Ascending aorta (tissue), 2 donors: ENCODE data around the gene MAML3. TPM values are rescaled to one million over a fixed set of nuclear protein-coding genes. Genes with fewer than 3 reads are reported as not detected.

Experiments
- DNase-seq, 2 donors: peaks; one replicate each; pipeline ENCODE4 v3.0.0-alpha.2; 2019; ENCODE audit warnings: low spot score in 2 of 2
- H3K27ac ChIP-seq, 2 donors: fragments of 200-600 bp; sonication (generic); one replicate each; pipeline ENCODE4 v1.5.1; 2016 to 2017; ENCODE audit warnings: mild to moderate bottlenecking in 1 of 2
- H3K27me3 ChIP-seq: fragments of 200-600 bp; sonication (generic); one replicate; pipeline ENCODE4 v1.5.1; 2017
- H3K36me3 ChIP-seq, 2 donors: fragments of 200-600 bp; sonication (generic); one replicate each; pipeline ENCODE4 v1.5.1; 2016
- H3K4me1 ChIP-seq, 2 donors: fragments of 200-600 bp; sonication (generic); one replicate each; pipeline ENCODE4 v1.5.1; 2016 to 2017; ENCODE audit warnings: mild to moderate bottlenecking in 1 of 2
- H3K4me3 ChIP-seq, 2 donors: fragments of 200-600 bp; sonication (generic); one replicate each; pipeline ENCODE4 v1.5.1; 2016 to 2017; ENCODE audit warnings: mild to moderate bottlenecking in 1 of 2
- H3K9me3 ChIP-seq, 2 donors: fragments of 200-600 bp; sonication (generic); one replicate each; pipeline ENCODE4 v1.5.1; 2016
- CTCF ChIP-seq, 3 experiments: fragments of 200-600 bp in 2 of 3; fragments of 450-650 bp in 1 of 3; sonication (generic) in 2 of 3; IDR thresholded peaks; one replicate each; pipeline ENCODE4 v1.5.1; 2016 to 2019; ENCODE audit warnings: antibody characterized with exemption in 3 of 3, mild to moderate bottlenecking in 1 of 3, moderate library complexity in 1 of 3
- intact Hi-C: fragments of 100-400 bp; cut with DNase I; formaldehyde crosslinking; loops from one replicate; pipeline ENCODE4 v1.15.1; 2023
- total RNA-seq: library from RNA; depleted of rRNA; stranded (reverse); fragments of >200 nt; gene quantifications from one replicate; pipeline ENCODE4 v1.1.0, GENCODE V29; 2016

Gene MAML3
- total RNA-seq, 1 donor from 2014 or later = 4.7 TPM

GRCh38 chr4:140168474-140168873, 14.5 kb upstream of the MAML3 start:
- no peak for TF ChIP-seq CTCF (IDR thresholded peaks at IDR 0.05)
- Histone ChIP-seq H3K4me1 (peaks cover 0 to 1% of the 10 kb centered on the region in 2 donors), H3K27me3 (no peaks in the 10 kb centered on the region), H3K4me3 (no peak overlapping the region), H3K36me3 (no peaks in the 10 kb centered on the region), H3K9me3 (no peaks in the 10 kb centered on the region), H3K27ac (no peak overlapping the region)
- intact Hi-C loops = no loop called here
- no peak for DNase-seq

GRCh38 chr4:140163029-140163810, 9.2 kb upstream of the MAML3 start:
- H3K27ac ChIP-seq = no peak overlapping the region
- no peaks in the 10 kb centered on the region for H3K36me3 ChIP-seq
- peak in 1 of 2 donors; percentile 73 for DNase-seq
- no peak for TF ChIP-seq CTCF (IDR thresholded peaks at IDR 0.05)
- peak overlapping the region; percentile 27 to 50 for H3K4me3 ChIP-seq
- intact Hi-C loops = no loop called here
- H3K4me1 ChIP-seq = peaks cover 0 to 6% of the 10 kb centered on the region in 2 donors
- no peaks in the 10 kb centered on the region for H3K27me3 ChIP-seq
- no peaks in the 10 kb centered on the region for H3K9me3 ChIP-seq

- H3K36me3 ChIP-seq = no peaks in the 10 kb centered on the region
- no peak for DNase-seq
- no peaks in the 10 kb centered on the region for H3K9me3 ChIP-seq
- no peak for TF ChIP-seq CTCF (IDR thresholded peaks at IDR 0.05)
- intact Hi-C loops = no loop called here
- peaks cover 0 to 6% of the 10 kb centered on the region in 2 donors for H3K4me1 ChIP-seq
- no peaks in the 10 kb centered on the region for H3K27me3 ChIP-seq
- no peak overlapping the region for H3K27ac ChIP-seq
- peak overlapping the region in 1 of 2 donors; percentile 50 for H3K4me3 ChIP-seq
Measured at GRCh38 chr4:140162596-140162995, 8.6 kb upstream of the MAML3 start.

- Histone ChIP-seq H3K4me1 (peaks cover 0 to 5% of the 10 kb centered on the region in 2 donors), H3K27me3 (no peaks in the 10 kb centered on the region), H3K9me3 (no peaks in the 10 kb centered on the region), H3K4me3 (no peak overlapping the region), H3K27ac (peak overlapping the region in 1 of 2 donors; percentile 52), H3K36me3 (no peaks in the 10 kb centered on the region)
- no peak for TF ChIP-seq CTCF (IDR thresholded peaks at IDR 0.05)
- DNase-seq = no peak
- intact Hi-C loops = loop anchor here (10.0 kb wide), 2 partner anchors 704 to 1144 kb away; partner anchors contain the start of genes NOCT and RAB33B
Measured at GRCh38 chr4:140158365-140159030, 4.5 kb upstream of the MAML3 start.

- no peaks in the 10 kb centered on the region for H3K4me1 ChIP-seq
- TF ChIP-seq CTCF (IDR thresholded peaks at IDR 0.05) = no peak
- intact Hi-C loops = loop anchor here (10.0 kb wide), 2 partner anchors 703 to 1143 kb away; partner anchors contain the start of genes NOCT and RAB33B
- no peaks in the 10 kb centered on the region for H3K36me3 ChIP-seq
- no peak for DNase-seq
- H3K27me3 ChIP-seq = no peaks in the 10 kb centered on the region
- no peaks in the 10 kb centered on the region for H3K9me3 ChIP-seq
- no peak overlapping the region for H3K4me3 ChIP-seq
- no peak overlapping the region for H3K27ac ChIP-seq
Measured at GRCh38 chr4:140157341-140157740, 3.4 kb upstream of the MAML3 start.
